ENCODE results near the gene NFE2L3.

NFE2L3 gene

GRCh38 chr7:26201247-26202018, 49.4 kb downstream of the NFE2L3 start, which contains the start of gene CBX3:
Gene CBX3, plus strand, starts transcription at chr7:26201745. Its CDS starts 1,254 bp downstream, at chr7:26202999.
- peaks cover 31 to 69% (median 56%) of the 10 kb centered on the region in 11 experiments for H3K36me3 ChIP-seq
- TF ChIP-seq Cebpa-rat (IDR thresholded peaks at IDR 0.05) = no peak

GRCh38 chr7:26202019-26202990, 50.3 kb downstream of the NFE2L3 start:
- peak overlapping the region; percentile 79 to 98 (median 88) for H3K4me2 ChIP-seq
- peak overlapping the region; percentile 96 to 100 (median 100) for H3K27ac ChIP-seq
- peaks cover 27 to 43% (median 35%) of the 10 kb centered on the region in 10 experiments for H3K4me1 ChIP-seq
- H3K9ac ChIP-seq = peak overlapping the region; percentile 98 to 100 (median 99)
- H4K20me1 ChIP-seq = peaks cover 67 to 83% (median 79%) of the 10 kb centered on the region in 11 experiments
- H3K27me3 ChIP-seq = no peaks in the 10 kb centered on the region
- no peak for TF ChIP-seq Cebpa-rat (IDR thresholded peaks at IDR 0.05)
- peak overlapping the region; percentile 84 to 98 (median 93) for H3K4me3 ChIP-seq
- H3K36me3 ChIP-seq = peaks cover 31 to 69% (median 56%) of the 10 kb centered on the region in 11 experiments
- H3K9me3 ChIP-seq (replicated peaks in 1 of 11) = no peaks in the 10 kb centered on the region; a peak in 1 of 22 replicates

More at GRCh38 chr7:26201247-26202018, 49.4 kb downstream of the NFE2L3 start, which contains the start of gene CBX3:
- Histone ChIP-seq H3K9ac (peak within 1 kb of the TSS; percentile 98 to 100 (median 99)), H3K4me3 (peak within 1 kb of the TSS; percentile 84 to 98 (median 93)), H3K4me2 (peak within 1 kb of the TSS; percentile 79 to 98 (median 88)), H3K27me3 (no peaks in the 10 kb centered on the region), H4K20me1 (peaks cover 67 to 83% (median 79%) of the 10 kb centered on the region in 11 experiments), H3K4me1 (peaks cover 27 to 44% (median 35%) of the 10 kb centered on the region in 10 experiments), H3K9me3 (replicated peaks in 1 of 11) (no peaks in the 10 kb centered on the region; a peak in 1 of 22 replicates), H3K27ac (peak within 1 kb of the TSS; percentile 98 to 100 (median 100))

- peak overlapping the region; percentile 96 to 100 (median 100); a peak in 21 of 22 replicates for H3K27ac ChIP-seq
- peak overlapping the region; percentile 98 to 100 (median 99) for H3K9ac ChIP-seq
- peak overlapping the region; percentile 84 to 98 (median 93) for H3K4me3 ChIP-seq
- peaks cover 67 to 83% (median 79%) of the 10 kb centered on the region in 11 experiments for H4K20me1 ChIP-seq
- no peaks in the 10 kb centered on the region for H3K27me3 ChIP-seq
- peaks cover 34 to 49% (median 41%) of the 10 kb centered on the region in 10 experiments for H3K4me1 ChIP-seq
- no peaks in the 10 kb centered on the region; a peak in 1 of 22 replicates for H3K9me3 ChIP-seq (replicated peaks in 1 of 11)
- peak overlapping the region; percentile 79 to 98 (median 88) for H3K4me2 ChIP-seq
- no peak for TF ChIP-seq Cebpa-rat (IDR thresholded peaks at IDR 0.05)
- peaks cover 38 to 69% (median 58%) of the 10 kb centered on the region in 11 experiments for H3K36me3 ChIP-seq
These were observed 51.0 kb downstream of the NFE2L3 start for GRCh38 chr7:26203016-26203415.

- Histone ChIP-seq H3K9ac (peak overlapping the region in 6 of 11 experiments; percentile 2 to 43 (median 26); a peak in 8 of 22 replicates), H3K4me1 (peaks cover 38 to 56% (median 47%) of the 10 kb centered on the region in 10 experiments), H3K27me3 (no peaks in the 10 kb centered on the region), H3K27ac (peak overlapping the region in 2 of 11 experiments; percentile 3 to 7; a peak in 2 of 22 replicates), H4K20me1 (peaks cover 65 to 95% (median 83%) of the 10 kb centered on the region in 11 experiments; a peak in 21 of 22 replicates), H3K9me3 (replicated peaks in 1 of 11) (no peaks in the 10 kb centered on the region), H3K4me3 (peak overlapping the region in 4 of 10 experiments; percentile 11 to 31 (median 15); a peak in 5 of 20 replicates), H3K4me2 (peak overlapping the region; percentile 36 to 98 (median 84); a peak in 21 of 22 replicates), H3K36me3 (peaks cover 76 to 100% (median 93%) of the 10 kb centered on the region in 11 experiments)
- no peak for TF ChIP-seq Cebpa-rat (IDR thresholded peaks at IDR 0.05)
These were observed 56.0 kb downstream of the NFE2L3 start for GRCh38 chr7:26208040-26208439.

GRCh38 chr7:26212921-26213718, 61.1 kb downstream of the NFE2L3 start:
- Histone ChIP-seq H3K27me3 (no peaks in the 10 kb centered on the region), H4K20me1 (peaks cover 14 to 62% (median 34%) of the 10 kb centered on the region in 11 experiments; a peak in 21 of 22 replicates), H3K9ac (no peak overlapping the region), H3K4me2 (peak overlapping the region in 2 of 11 experiments; percentile 52 to 57; a peak in 3 of 22 replicates), H3K27ac (no peak overlapping the region), H3K4me1 (peaks cover 3 to 51% (median 35%) of the 10 kb centered on the region in 10 experiments), H3K4me3 (no peak overlapping the region), H3K9me3 (replicated peaks in 1 of 11) (no peaks in the 10 kb centered on the region), H3K36me3 (peaks cover 57 to 61% (median 58%) of the 10 kb centered on the region in 11 experiments)
- TF ChIP-seq Cebpa-rat (IDR thresholded peaks at IDR 0.05) = no peak

GRCh38 chr7:26213807-26214515, 62.0 kb downstream of the NFE2L3 start:
- H3K4me3 ChIP-seq = no peak overlapping the region
- no peak overlapping the region for H3K9ac ChIP-seq
- no peaks in the 10 kb centered on the region for H3K27me3 ChIP-seq
- peaks cover 48 to 52% (median 50%) of the 10 kb centered on the region in 11 experiments for H3K36me3 ChIP-seq
- H3K9me3 ChIP-seq (replicated peaks in 1 of 11) = 0 out of 22 replicates have a peak, but pooled peaks cover 0 to 2% (median 0%) of the 10 kb centered on the region in 11 experiments
- peak in 3 of 11 experiments; percentile 21 to 50 (median 47); a peak in 3 of 22 replicates for TF ChIP-seq Cebpa-rat (IDR thresholded peaks at IDR 0.05)
- H4K20me1 ChIP-seq = peaks cover 6 to 54% (median 25%) of the 10 kb centered on the region in 11 experiments; a peak in 20 of 22 replicates
- H3K4me1 ChIP-seq = peaks cover 0 to 43% (median 30%) of the 10 kb centered on the region in 10 experiments; a peak in 17 of 20 replicates
- peak overlapping the region in 4 of 11 experiments; percentile 3 to 29 (median 22); a peak in 6 of 22 replicates for H3K27ac ChIP-seq
- H3K4me2 ChIP-seq = peak overlapping the region in 5 of 11 experiments; percentile 1 to 57 (median 52); a peak in 7 of 22 replicates

GRCh38 chr7:26216049-26216448, 64.1 kb downstream of the NFE2L3 start:
- no peak for TF ChIP-seq Cebpa-rat (IDR thresholded peaks at IDR 0.05)
- peak overlapping the region in 5 of 11 experiments; percentile 15 to 59 (median 39); a peak in 5 of 22 replicates for H3K27ac ChIP-seq
- H3K4me2 ChIP-seq = peak overlapping the region in 9 of 11 experiments; percentile 8 to 55 (median 37); a peak in 14 of 22 replicates
- peaks cover 0 to 42% (median 30%) of the 10 kb centered on the region in 10 experiments; a peak in 17 of 20 replicates for H3K4me1 ChIP-seq
- peaks cover 0 to 9% (median 0%) of the 10 kb centered on the region in 11 experiments; a peak in 5 of 22 replicates for H3K9me3 ChIP-seq (replicated peaks in 1 of 11)
- peaks cover 0 to 33% (median 7%) of the 10 kb centered on the region in 11 experiments; a peak in 8 of 22 replicates for H4K20me1 ChIP-seq
- H3K27me3 ChIP-seq = no peaks in the 10 kb centered on the region
- peaks cover 27 to 31% (median 29%) of the 10 kb centered on the region in 11 experiments for H3K36me3 ChIP-seq
- no peak overlapping the region for H3K9ac ChIP-seq
- no peak overlapping the region for H3K4me3 ChIP-seq

Data from BLaER1 treated with 17β-estradiol and CSF1 and Interleukin-3, amounts not matched to agents 10 nM and 100 nM (cell line).